ENCODE measurements around the gene PFDN6. TPM values are rescaled to one million over a fixed set of nuclear protein-coding genes. Genes with fewer than 3 reads are reported as not detected.
A peak's percentile ranks its signal among the peaks of the same experiment; 100 is the strongest.

Gene PFDN6
- total and polyA plus RNA-seq, 2 of the 13 experiments (the other 11 are each of a cell fraction or from before 2014, with no cell fraction given), result 75.5 to 87.0 TPM

- no peak for TF ChIP-seq AFF4 (CRISPR knock-in tag; IDR thresholded peaks at IDR 0.05)
- peak; percentile 23; the same call in 1 of the 2 replicates for TF ChIP-seq NFYC (CRISPR knock-in tag; IDR thresholded peaks at IDR 0.05)
- no peak for TF ChIP-seq HOXD1 (CRISPR knock-in tag; IDR thresholded peaks at IDR 0.05)
- peak; percentile 89 for TF ChIP-seq SIX4 (CRISPR knock-in tag; IDR thresholded peaks at IDR 0.05)
- 0 out of 2 replicates have a peak, but pooled peaks have one; percentile 38 for TF ChIP-seq ARNT2 (CRISPR knock-in tag; IDR thresholded peaks at IDR 0.05; ENCODE audit: low read depth)
- TF ChIP-seq ZNF746 (CRISPR knock-in tag; IDR thresholded peaks at IDR 0.05), result no peak
- no peak for TF ChIP-seq FOXK1 (CRISPR knock-in tag; IDR thresholded peaks at IDR 0.05; ENCODE audit: borderline replicate concordance, low read depth)
- TF ChIP-seq MLLT10 (CRISPR knock-in tag; IDR thresholded peaks at IDR 0.05), result no peak
- TF ChIP-seq ZNF75D (CRISPR knock-in tag; IDR thresholded peaks at IDR 0.05; ENCODE audit: borderline replicate concordance), result no peak
- TF ChIP-seq ZBTB39 (CRISPR knock-in tag; IDR thresholded peaks at IDR 0.05), result peak; percentile 80; the same call in 1 of the 2 replicates
- no peak for TF ChIP-seq ZBED4 (CRISPR knock-in tag; IDR thresholded peaks at IDR 0.05; ENCODE audit: borderline replicate concordance)
- TF ChIP-seq ZFP36L1 (CRISPR knock-in tag; IDR thresholded peaks at IDR 0.05), result no peak
- no peak for TF ChIP-seq HDAC6 (IDR thresholded peaks at IDR 0.05; ENCODE audit: low read depth, low read length)
- TF ChIP-seq NR3C1 (CRISPR knock-in tag; IDR thresholded peaks at IDR 0.05), result no peak
- no peak for TF ChIP-seq ZNF850 (CRISPR knock-in tag; conservative IDR thresholded peaks at IDR 0.05)
- TF ChIP-seq MNT (IDR thresholded peaks at IDR 0.05), result no peak
- TF ChIP-seq FOXA1 (IDR thresholded peaks at IDR 0.05), result no peak
- no peak for TF ChIP-seq FOXA1 (CRISPR knock-in tag; IDR thresholded peaks at IDR 0.05)
Measured at GRCh38 chr6:33279971-33280511, 9.4 kb upstream of the PFDN6 start (continued).
